ENCODE measurements around the gene PPP1R11. TPM values are rescaled to one million over a fixed set of nuclear protein-coding genes. Genes with fewer than 3 reads are reported as not detected.

PPP1R11 gene
- total and polyA plus RNA-seq, 4 donors, result 19.6 to 97.7 (median 67.0) TPM

DNA sequence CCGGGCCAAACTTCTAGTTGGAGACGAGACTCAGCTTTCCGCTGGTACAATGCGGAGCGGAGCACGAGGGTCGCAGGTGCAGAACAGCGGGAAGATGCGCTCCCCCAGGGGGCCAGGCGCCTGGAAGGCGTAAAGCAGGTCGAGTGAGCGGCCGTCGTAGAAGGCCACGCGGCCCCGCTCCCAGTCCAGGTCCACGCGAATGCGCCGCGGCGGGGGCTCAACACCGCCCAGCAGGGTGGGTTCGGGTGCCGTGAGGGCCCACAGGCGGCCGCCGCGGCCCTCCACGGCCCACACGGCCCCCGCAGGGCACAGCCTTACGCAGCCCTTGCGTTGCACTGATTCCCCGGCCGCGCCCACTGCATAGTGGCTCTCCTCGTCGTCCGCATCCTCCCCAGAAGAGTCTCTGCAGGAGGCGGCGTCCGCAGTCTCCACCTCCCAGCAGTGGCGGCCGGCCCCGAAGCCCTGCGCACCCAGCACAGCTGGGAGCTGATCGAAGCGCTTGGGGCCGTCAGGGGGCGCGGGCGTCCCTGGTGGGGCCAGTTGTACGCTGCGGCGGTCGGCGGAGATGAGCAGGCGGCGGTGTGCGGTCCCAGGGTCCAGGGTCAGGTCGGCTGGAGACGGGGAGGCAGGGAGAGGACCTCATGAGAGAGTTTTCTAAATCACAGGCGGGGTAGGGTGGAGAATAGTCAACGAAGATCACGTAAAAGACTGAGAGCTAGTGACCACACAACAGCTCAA is 4.3 kb downstream of the PPP1R11 start:
- H3K27me3 ChIP-seq (ENCODE audit: control insufficient read depth, insufficient read depth, low read length), result peaks cover 58% of the 10 kb centered on the region
- no peaks in the 10 kb centered on the region for H3K9me3 ChIP-seq (ENCODE audit: control insufficient read depth, insufficient read depth, low read length)
- no peak overlapping the region for H3K27ac ChIP-seq (ENCODE audit: low read depth, low read length)
- WGBS (ENCODE audit: insufficient coverage), result 10% methylated on average over 68 of the region's 68 CpGs
- peaks cover 13% of the 10 kb centered on the region for H3K36me3 ChIP-seq (ENCODE audit: control insufficient read depth, insufficient read depth, low read length)
- peaks cover 33% of the 10 kb centered on the region for H3K4me1 ChIP-seq (ENCODE audit: control insufficient read depth, insufficient read depth, low read length)
- H3K4me3 ChIP-seq (ENCODE audit: low read depth, low read length), result no peak overlapping the region
- DNase-seq (ENCODE audit: low read depth in 4 of 6, low spot score in 6 of 6), result peak in 2 of 6 donors; percentile 18

DNA sequence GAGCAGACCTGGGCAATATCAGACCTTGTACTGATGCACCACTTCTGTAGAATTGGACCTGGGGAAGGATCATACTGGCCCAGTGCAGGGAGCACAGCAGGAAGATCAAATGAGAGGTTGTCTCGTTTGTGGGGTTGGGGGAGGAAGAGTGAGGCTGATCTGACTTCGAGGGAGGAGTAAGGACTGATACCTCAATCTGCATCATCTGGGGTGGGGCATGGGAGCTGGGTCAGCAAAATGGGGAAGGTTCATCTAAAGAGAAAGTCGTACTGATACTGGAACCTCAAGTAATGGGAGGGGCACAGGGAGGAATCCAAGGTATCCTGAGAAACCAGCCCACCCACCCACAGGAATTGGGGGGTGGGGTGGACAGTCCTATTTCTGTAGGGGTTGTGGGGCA is 4.9 kb downstream of the PPP1R11 start:
- DNase-seq (ENCODE audit: low read depth in 4 of 6, low spot score in 6 of 6), result no peak
- no peak overlapping the region for H3K27ac ChIP-seq (ENCODE audit: low read depth, low read length)
- H3K4me1 ChIP-seq (ENCODE audit: control insufficient read depth, insufficient read depth, low read length), result peaks cover 33% of the 10 kb centered on the region
- 34% methylated on average over 2 of the region's 3 CpGs for WGBS (ENCODE audit: insufficient coverage)
- peaks cover 64% of the 10 kb centered on the region for H3K27me3 ChIP-seq (ENCODE audit: control insufficient read depth, insufficient read depth, low read length)
- H3K9me3 ChIP-seq (ENCODE audit: control insufficient read depth, insufficient read depth, low read length), result no peaks in the 10 kb centered on the region
- peaks cover 13% of the 10 kb centered on the region for H3K36me3 ChIP-seq (ENCODE audit: control insufficient read depth, insufficient read depth, low read length)
- no peak overlapping the region for H3K4me3 ChIP-seq (ENCODE audit: low read depth, low read length)

DNA sequence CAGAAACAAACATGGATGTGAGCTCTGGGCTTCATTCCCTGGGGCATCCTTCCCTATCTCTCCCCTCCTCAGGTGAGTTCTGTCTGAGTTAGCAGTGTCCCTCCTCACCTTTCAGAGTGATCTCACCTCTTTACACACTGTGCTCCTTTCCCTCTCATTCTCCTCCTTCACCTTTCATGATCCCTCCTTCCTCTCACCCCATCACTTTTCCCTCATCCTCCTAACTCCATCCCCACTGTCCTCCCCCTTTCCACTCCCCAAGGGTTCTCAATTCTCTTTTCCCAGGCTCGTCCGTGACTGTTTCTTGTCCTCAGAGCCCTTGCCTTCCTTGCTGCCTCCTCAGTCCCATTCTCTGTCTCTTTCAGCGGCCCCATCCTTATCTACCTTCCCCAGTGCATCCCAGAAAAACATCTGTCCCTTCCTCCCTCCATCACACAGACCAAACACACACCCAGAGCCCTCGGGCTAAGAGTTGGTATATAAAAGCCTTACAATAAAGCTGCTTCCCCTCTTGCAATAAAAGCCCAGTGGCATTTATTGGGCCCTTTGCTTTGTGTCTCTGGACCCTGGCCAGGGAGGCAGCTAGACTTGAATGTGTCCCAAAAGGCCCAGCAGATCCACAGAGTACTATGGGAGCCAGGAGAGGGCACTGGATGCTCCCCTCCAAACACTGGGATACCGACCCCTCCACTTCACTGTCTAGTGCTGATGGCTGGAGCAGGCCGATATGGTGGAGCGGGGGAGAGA is 6.7 kb downstream of the PPP1R11 start:
- Histone ChIP-seq H3K4me1 (ENCODE audit: control insufficient read depth, insufficient read depth, low read length) (peaks cover 33% of the 10 kb centered on the region), H3K27me3 (ENCODE audit: control insufficient read depth, insufficient read depth, low read length) (peaks cover 72% of the 10 kb centered on the region), H3K9me3 (ENCODE audit: control insufficient read depth, insufficient read depth, low read length) (no peaks in the 10 kb centered on the region), H3K4me3 (ENCODE audit: low read depth, low read length) (no peak overlapping the region), H3K36me3 (ENCODE audit: control insufficient read depth, insufficient read depth, low read length) (peaks cover 11% of the 10 kb centered on the region), H3K27ac (ENCODE audit: low read depth, low read length) (no peak overlapping the region)
- WGBS (ENCODE audit: insufficient coverage), result 34% methylated on average over 5 of the region's 7 CpGs
- DNase-seq (ENCODE audit: low read depth in 4 of 6, low spot score in 6 of 6), result peak in 2 of 6 donors; percentile 18 to 26

DNA sequence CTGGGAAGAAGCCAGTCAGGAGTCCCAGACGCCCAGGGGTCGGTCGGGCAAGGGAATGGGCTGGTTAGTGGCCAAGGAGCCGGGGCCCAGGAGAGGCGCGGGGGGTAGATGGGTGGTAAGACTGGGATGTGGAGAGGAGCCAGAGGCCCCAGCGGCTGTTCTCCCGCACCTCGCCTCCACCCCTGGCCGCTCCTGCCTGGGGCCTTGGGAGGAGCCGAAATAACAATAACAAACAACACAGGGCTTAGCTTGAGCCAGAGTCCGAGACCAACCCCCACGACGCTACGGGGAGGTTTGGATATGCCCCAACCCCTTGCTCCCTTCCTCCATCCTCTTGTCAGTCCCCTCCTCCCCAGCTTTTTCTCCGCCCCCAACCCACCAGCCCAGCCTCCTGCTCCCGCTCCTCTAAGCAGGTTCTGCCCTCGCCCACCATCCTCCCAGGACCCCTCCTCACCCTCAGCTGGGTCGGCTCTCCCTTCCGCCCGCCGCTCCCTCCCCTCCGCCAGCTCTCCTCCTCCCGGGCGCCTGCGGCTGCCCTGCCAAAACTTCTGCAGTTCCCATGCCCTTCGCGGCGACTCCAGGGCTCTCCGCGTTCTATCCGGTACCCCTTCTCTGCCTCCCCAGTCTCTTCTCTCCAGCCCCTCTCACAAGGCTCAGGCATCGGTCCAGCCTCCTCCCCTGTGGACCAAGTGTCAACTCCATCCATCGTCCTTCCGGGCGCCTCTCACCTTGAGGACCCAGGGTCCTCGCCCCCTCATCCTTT is 7.5 kb downstream of the PPP1R11 start:
- peak in 2 of 6 donors; percentile 4 to 34 for DNase-seq (ENCODE audit: low read depth in 4 of 6, low spot score in 6 of 6)
- H3K27me3 ChIP-seq (ENCODE audit: control insufficient read depth, insufficient read depth, low read length), result peaks cover 77% of the 10 kb centered on the region

DNA sequence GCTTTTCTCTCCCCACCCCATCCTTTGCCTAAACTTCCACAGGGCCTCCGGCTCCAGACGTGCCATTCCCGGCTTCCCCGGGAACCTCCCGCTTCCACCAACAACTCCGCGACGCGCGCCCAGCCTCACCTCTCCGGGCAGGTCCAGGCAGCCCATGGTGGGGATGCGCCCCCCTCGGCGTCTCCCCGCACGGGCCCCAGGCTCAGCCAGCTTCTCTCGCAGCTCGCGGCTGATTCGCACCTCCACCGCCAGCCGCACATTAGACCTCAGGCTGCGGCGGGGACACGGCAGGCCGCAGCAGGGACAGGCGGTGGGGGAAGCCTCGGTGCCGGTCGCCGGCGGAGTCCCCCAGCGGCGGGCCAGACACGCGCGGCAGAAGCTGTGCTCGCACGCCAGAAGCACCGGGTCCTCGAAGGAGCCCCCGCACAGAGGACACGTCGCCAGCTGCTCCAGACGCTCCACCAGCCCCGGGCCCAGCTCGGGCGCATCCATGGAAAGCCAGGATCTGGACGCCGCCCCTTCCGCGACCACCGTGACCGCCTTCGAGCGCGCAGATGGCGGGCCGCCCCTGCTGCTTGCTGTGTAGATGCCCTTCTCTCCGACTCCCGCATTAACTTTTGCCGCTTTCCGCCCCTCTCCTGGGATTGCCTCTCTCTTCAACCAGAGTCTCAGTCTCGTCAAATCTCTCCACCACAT is 8.2 kb downstream of the PPP1R11 start, which contains the start of gene RNF39:
RNF39 (minus strand) TSS at position 676 of the 696 bp plus-strand sequence; CDS start at position 492, 184 bp downstream.
- no peak within 1 kb of the TSS for H3K27ac ChIP-seq (ENCODE audit: low read depth, low read length)
- H3K36me3 ChIP-seq (ENCODE audit: control insufficient read depth, insufficient read depth, low read length), result peaks cover 6% of the 10 kb centered on the region
- H3K4me1 ChIP-seq (ENCODE audit: control insufficient read depth, insufficient read depth, low read length), result peaks cover 33% of the 10 kb centered on the region
- peaks cover 77% of the 10 kb centered on the region for H3K27me3 ChIP-seq (ENCODE audit: control insufficient read depth, insufficient read depth, low read length)
- peak within 1 kb of the TSS; percentile 26 for H3K4me3 ChIP-seq (ENCODE audit: low read depth, low read length)
- DNase-seq (ENCODE audit: low read depth in 4 of 6, low spot score in 6 of 6), result peak in 1 of 6 donors; percentile 25
- H3K9me3 ChIP-seq (ENCODE audit: control insufficient read depth, insufficient read depth, low read length), result no peaks in the 10 kb centered on the region
- WGBS (ENCODE audit: insufficient coverage), result 1% methylated on average over 59 of the region's 64 CpGs

More for the DNA sequence above, 7.5 kb downstream of the PPP1R11 start:
- H3K27ac ChIP-seq (ENCODE audit: low read depth, low read length), result no peak overlapping the region
- peaks cover 33% of the 10 kb centered on the region for H3K4me1 ChIP-seq (ENCODE audit: control insufficient read depth, insufficient read depth, low read length)
- peaks cover 6% of the 10 kb centered on the region for H3K36me3 ChIP-seq (ENCODE audit: control insufficient read depth, insufficient read depth, low read length)
- H3K9me3 ChIP-seq (ENCODE audit: control insufficient read depth, insufficient read depth, low read length), result no peaks in the 10 kb centered on the region
- 2% methylated on average over 34 of the region's 37 CpGs for WGBS (ENCODE audit: insufficient coverage)
- peak overlapping the region; percentile 26 for H3K4me3 ChIP-seq (ENCODE audit: low read depth, low read length)

DNA sequence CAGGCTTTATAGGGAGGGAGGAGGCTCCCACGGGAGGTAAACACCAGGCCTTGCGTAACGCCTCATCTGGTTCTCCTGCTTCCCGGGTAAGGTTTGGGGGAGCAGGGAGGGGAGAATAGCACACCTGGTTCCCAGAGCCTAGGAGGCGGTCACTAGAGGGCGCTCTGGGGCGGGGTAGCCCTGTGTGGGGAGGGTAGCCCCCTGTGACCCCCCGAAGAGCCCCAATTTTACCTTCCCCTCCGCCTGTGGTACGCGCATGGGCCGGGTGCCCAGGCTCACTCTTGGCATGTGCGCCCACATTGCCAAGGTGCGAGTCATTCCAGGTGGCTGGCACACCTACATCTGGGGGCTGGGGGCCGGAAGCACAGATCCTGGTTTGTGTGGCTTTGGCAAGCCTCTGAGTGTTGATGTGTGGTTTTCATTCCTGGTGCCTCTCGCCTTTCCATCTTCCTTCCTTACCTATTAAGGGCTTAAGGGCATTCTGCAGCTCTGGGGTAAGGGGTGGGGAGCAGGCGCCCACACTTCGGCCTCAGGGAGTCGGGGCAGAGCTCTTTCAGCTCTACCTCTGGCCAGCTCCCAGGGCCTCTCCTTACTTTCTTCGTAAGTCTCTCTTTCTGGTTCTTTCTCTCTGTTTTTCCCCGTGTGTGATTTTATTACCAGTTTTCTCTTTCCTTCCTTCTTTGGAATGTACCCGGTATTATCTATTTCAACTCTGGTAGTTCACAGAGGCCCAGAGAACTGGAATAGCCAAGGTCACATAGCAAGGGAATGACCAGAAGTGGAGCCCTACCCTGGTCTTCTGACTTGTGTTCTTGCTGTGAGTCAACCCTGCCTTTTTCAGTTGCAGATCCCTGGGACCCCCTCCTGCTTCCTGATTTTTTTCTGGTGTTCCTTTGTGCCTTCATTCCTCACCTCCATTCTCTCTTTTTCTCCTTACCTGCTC is 9.1 kb downstream of the PPP1R11 start:
- Histone ChIP-seq H3K9me3 (ENCODE audit: control insufficient read depth, insufficient read depth, low read length) (no peaks in the 10 kb centered on the region), H3K27me3 (ENCODE audit: control insufficient read depth, insufficient read depth, low read length) (peaks cover 71% of the 10 kb centered on the region), H3K36me3 (ENCODE audit: control insufficient read depth, insufficient read depth, low read length) (peaks cover 6% of the 10 kb centered on the region), H3K4me1 (ENCODE audit: control insufficient read depth, insufficient read depth, low read length) (peaks cover 31% of the 10 kb centered on the region), H3K27ac (ENCODE audit: low read depth, low read length) (no peak overlapping the region), H3K4me3 (ENCODE audit: low read depth, low read length) (no peak overlapping the region)
- 39% methylated on average over 13 of the region's 22 CpGs for WGBS (ENCODE audit: insufficient coverage)
- peak in 1 of 6 donors; percentile 21 for DNase-seq (ENCODE audit: low read depth in 4 of 6, low spot score in 6 of 6)

DNA sequence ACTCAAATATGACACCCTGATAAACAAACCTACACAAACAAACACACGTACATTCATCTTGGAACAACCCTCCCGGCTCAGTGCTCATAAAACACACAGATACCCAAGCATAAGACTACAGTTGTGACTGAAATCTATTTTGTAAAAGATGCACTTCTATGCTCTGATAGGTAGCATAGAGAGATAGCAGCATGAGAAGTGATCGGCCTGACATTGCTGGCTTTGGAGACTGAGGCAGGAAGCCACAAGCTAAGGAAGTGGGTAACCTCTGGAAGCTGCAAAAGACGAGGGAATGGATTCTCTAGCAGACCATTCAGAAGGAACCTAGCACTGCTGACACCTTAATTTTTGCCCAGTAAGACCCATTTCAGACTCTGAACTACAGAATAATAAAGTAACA is 10.2 kb downstream of the PPP1R11 start:
- Histone ChIP-seq H3K9me3 (ENCODE audit: control insufficient read depth, insufficient read depth, low read length) (no peaks in the 10 kb centered on the region), H3K36me3 (ENCODE audit: control insufficient read depth, insufficient read depth, low read length) (peaks cover 3% of the 10 kb centered on the region), H3K4me1 (ENCODE audit: control insufficient read depth, insufficient read depth, low read length) (peaks cover 25% of the 10 kb centered on the region), H3K27ac (ENCODE audit: low read depth, low read length) (no peak overlapping the region), H3K27me3 (ENCODE audit: control insufficient read depth, insufficient read depth, low read length) (peaks cover 60% of the 10 kb centered on the region), H3K4me3 (ENCODE audit: low read depth, low read length) (no peak overlapping the region)
- WGBS (ENCODE audit: insufficient coverage), result 60% methylated on average over 2 of the region's 4 CpGs
- no peak for DNase-seq (ENCODE audit: low read depth in 4 of 6, low spot score in 6 of 6)

DNA sequence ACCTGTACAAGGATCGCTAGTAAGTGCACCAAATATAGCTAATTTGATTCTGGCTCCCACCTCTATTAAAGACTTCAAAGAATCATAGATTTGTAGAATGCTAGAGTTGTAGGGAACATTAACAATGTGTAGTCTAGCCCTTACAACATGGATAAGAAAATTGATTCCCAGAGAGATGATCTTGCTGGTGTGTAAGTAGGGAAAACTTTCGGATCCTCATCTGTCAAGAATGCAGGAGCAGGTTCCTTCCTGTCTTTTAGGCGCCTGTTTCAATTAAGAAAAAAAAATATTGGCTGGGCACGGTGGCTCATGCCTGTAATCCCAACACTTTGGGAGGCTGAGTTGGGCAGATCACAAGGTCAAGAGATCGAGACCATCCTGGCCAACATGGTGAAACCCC is 20.9 kb downstream of the PPP1R11 start:
- Histone ChIP-seq H3K4me1 (ENCODE audit: control insufficient read depth, insufficient read depth, low read length) (no peaks in the 10 kb centered on the region), H3K27me3 (ENCODE audit: control insufficient read depth, insufficient read depth, low read length) (peaks cover 13% of the 10 kb centered on the region), H3K36me3 (ENCODE audit: control insufficient read depth, insufficient read depth, low read length) (no peaks in the 10 kb centered on the region), H3K9me3 (ENCODE audit: control insufficient read depth, insufficient read depth, low read length) (no peaks in the 10 kb centered on the region), H3K27ac (ENCODE audit: low read depth, low read length) (no peak overlapping the region), H3K4me3 (ENCODE audit: low read depth, low read length) (no peak overlapping the region)
- DNase-seq (ENCODE audit: low read depth in 4 of 6, low spot score in 6 of 6), result no peak
- WGBS (ENCODE audit: insufficient coverage), result 73% methylated on average over 2 of the region's 5 CpGs

Data from spinal cord (tissue), 10 donors.